HUES48 (cell line): ENCODE data around the gene SPAG9.

Source experiments
- H3K27ac ChIP-seq: one replicate; pipeline ENCODE4 v1.7.0; 2013; ENCODE audit warnings: low read depth, low read length, inconsistent platforms
- H3K27me3 ChIP-seq: 2 replicates; pipeline ENCODE4 v1.6.1; 2013; ENCODE audit warnings: mild to moderate bottlenecking, low read length; ENCODE audit not compliant: control insufficient read depth, insufficient read depth
- H3K36me3 ChIP-seq: 2 replicates; pipeline ENCODE4 v1.6.1; 2013; ENCODE audit warnings: low read length; ENCODE audit not compliant: control insufficient read depth, insufficient read depth
- H3K4me1 ChIP-seq: 2 replicates; pipeline ENCODE4 v1.6.1; 2013; ENCODE audit warnings: mild to moderate bottlenecking, low read length; ENCODE audit not compliant: control insufficient read depth, insufficient read depth
- H3K4me3 ChIP-seq: 2 replicates; pipeline ENCODE4 v1.5.1; 2013; ENCODE audit warnings: mild to moderate bottlenecking, low read depth, low read length
- H3K9ac ChIP-seq: 2 replicates; pipeline ENCODE4 v1.6.1; 2013; ENCODE audit warnings: mild to moderate bottlenecking, low read depth, low read length, moderate library complexity
- H3K9me3 ChIP-seq: 2 replicates; pipeline ENCODE4 v1.6.1; 2013; ENCODE audit warnings: low read length; ENCODE audit not compliant: control insufficient read depth, insufficient read depth

The SPAG9 gene

DNA sequence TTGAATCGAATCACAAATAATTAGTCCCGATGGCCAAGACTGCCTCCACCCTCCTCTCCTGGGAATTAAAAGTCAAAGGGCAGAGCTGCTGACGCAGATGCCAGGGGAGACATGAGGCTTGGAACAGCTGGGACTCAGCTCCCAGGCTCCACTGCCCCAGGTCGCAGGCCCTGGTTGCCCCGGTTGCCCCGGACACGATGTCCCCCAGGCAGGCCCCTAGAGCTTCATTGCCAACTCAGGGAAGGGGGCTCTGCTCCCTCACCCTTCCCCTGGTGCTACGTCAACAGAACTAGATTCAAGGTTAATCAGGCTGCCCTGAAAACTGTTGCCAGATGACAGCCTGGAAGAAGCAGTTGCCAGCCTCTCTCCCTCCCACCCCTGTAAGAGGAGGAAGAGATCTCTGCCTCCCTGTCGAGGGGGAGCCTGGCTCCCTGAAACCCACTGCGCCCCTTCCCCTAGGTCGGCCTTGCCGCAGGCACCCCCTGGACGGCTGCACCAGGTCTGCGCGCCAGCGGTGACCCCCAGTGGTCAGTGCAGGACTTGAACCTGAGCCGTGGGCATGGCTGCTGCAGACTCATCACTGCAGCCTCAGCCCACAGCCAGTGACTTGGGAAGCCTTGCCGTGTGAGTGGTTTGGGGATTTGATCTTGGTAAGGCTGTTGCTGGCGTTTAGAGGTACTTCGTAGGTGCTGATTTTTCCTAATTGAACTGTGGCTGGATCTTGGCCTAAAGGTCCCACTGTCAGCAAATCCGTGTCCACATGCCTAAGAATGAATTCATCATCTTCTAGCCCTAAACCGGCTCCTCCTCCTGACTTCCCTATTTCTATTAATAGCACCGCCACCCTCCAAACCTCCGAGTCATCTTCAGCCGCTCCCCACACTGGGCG, 170.4 kb downstream of the SPAG9 start:
- H3K27ac ChIP-seq: peak overlapping the region; percentile 55
- H3K36me3 ChIP-seq: no peaks in the 10 kb centered on the region
- H3K27me3 ChIP-seq: peaks cover 1% of the 10 kb centered on the region
- H3K9ac ChIP-seq: peak overlapping the region; percentile 41; the same call in 1 of the 2 replicates
- no peaks in the 10 kb centered on the region for H3K9me3 ChIP-seq
- H3K4me1 ChIP-seq: peaks cover 34% of the 10 kb centered on the region
- H3K4me3 ChIP-seq: peak overlapping the region; percentile 17; the same call in 1 of the 2 replicates

DNA sequence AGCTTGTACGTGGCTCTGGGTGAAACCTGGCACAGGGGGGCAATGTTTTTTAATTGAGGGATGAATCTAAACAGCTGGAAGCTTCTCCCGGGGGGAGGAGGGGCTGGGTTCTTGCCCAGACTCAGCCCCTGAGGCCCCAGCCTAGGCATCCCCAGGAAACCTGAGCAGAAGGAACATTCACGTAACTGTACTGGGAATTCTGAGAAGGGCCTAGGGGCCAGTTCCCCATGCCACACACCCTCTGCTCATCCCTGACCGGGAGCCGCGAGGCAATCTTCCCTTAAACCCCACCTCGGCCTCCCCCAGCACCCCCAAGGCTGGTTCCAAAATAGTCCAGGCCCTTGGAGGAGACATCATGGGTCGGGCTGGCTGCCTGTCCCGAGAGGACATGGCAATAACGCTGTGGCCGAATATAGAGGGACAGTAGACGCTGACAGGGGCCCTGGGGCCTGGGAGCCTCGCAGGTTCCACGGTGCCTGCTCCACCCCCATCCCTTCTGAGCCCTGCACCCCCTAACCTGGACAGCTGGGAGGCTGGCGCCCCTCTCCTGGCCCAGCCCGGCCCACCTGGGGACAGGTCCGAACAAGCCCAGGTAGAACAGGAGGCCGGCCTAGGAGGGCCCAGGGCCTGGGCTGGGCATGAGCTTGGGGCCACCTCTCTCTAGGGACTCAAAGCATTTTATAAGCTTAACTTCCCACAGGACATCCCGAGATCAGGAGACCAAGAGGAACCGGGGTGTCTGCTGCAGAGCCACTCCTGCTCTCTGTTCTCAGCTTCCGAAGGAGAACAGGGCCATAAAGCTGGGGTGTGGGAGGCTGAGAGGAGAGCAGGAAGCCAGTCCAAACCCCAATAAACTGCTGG, 171.3 kb downstream of the SPAG9 start:
- Histone ChIP-seq H3K4me3 (no peak overlapping the region), H3K27ac (no peak overlapping the region), H3K9ac (no peak overlapping the region), H3K4me1 (peaks cover 35% of the 10 kb centered on the region), H3K36me3 (no peaks in the 10 kb centered on the region), H3K27me3 (peaks cover 8% of the 10 kb centered on the region), H3K9me3 (no peaks in the 10 kb centered on the region)

DNA sequence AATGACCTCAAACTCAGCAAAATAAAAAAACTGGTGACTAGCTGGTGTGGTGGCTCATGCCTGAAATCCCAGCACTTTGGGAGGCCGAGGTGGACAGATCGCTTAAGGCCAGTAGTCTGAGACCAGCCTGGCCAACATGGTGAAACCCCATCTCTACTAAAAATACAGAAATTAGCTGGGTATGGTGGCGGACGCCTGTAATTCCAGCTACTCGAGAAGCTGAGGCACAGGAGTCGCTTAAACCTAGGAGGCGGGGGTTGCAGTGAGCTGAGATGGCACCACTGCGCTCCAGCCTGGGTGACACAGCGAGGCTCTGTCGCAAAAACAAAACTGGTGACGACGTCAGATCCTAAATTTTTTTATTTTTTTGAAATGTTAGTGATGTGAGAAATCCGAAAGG, 172.0 kb downstream of the SPAG9 start:
- Histone ChIP-seq H3K27me3 (peaks cover 14% of the 10 kb centered on the region), H3K4me3 (no peak overlapping the region), H3K4me1 (peaks cover 35% of the 10 kb centered on the region), H3K36me3 (no peaks in the 10 kb centered on the region), H3K9ac (no peak overlapping the region), H3K9me3 (no peaks in the 10 kb centered on the region), H3K27ac (no peak overlapping the region)

- Histone ChIP-seq H3K27ac (no peak overlapping the region), H3K36me3 (no peaks in the 10 kb centered on the region), H3K27me3 (peaks cover 19% of the 10 kb centered on the region), H3K9ac (no peak overlapping the region), H3K4me3 (no peak overlapping the region), H3K4me1 (peaks cover 33% of the 10 kb centered on the region), H3K9me3 (no peaks in the 10 kb centered on the region)
Observed at GRCh38 chr17:50947782-50948543, 172.7 kb downstream of the SPAG9 start.

GRCh38 chr17:50946891-50947781, 173.5 kb downstream of the SPAG9 start:
- Histone ChIP-seq H3K27ac (no peak overlapping the region), H3K9ac (no peak overlapping the region), H3K27me3 (peaks cover 25% of the 10 kb centered on the region), H3K4me3 (no peak overlapping the region), H3K4me1 (peaks cover 33% of the 10 kb centered on the region), H3K36me3 (no peaks in the 10 kb centered on the region), H3K9me3 (no peaks in the 10 kb centered on the region)

GRCh38 chr17:50946223-50946890, 174.3 kb downstream of the SPAG9 start:
- H3K4me1 ChIP-seq: peaks cover 33% of the 10 kb centered on the region
- peaks cover 27% of the 10 kb centered on the region for H3K27me3 ChIP-seq
- H3K4me3 ChIP-seq: no peak overlapping the region
- H3K9ac ChIP-seq: no peak overlapping the region
- H3K27ac ChIP-seq: no peak overlapping the region
- H3K9me3 ChIP-seq: no peaks in the 10 kb centered on the region
- no peaks in the 10 kb centered on the region for H3K36me3 ChIP-seq

DNA sequence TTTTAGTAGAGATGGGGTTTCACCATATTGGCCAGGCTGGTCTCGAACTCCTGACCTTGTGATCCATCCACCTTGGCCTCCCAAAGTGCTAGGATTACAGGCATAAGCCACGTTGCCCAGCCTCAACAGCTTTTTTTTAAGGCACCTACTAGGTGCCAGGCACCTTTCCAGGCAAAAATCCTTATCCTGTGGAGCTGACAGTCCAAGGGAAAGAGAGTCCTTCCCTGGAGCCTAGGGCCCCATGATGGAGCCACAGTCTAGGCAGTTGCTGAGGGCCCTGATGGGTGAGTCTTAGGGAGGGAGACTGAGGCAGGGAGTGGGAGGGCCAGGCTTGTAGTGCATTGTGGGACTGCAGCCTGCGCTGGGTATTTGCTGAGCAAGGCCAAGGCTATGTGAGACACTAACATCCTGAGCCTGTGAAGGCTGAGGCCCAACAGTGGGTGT, 174.9 kb downstream of the SPAG9 start:
- Histone ChIP-seq H3K9ac (no peak overlapping the region), H3K4me3 (no peak overlapping the region), H3K27me3 (peaks cover 27% of the 10 kb centered on the region), H3K4me1 (peaks cover 31% of the 10 kb centered on the region), H3K27ac (no peak overlapping the region), H3K9me3 (no peaks in the 10 kb centered on the region), H3K36me3 (no peaks in the 10 kb centered on the region)

- Histone ChIP-seq H3K27me3 (peaks cover 27% of the 10 kb centered on the region), H3K9me3 (no peaks in the 10 kb centered on the region), H3K4me1 (peaks cover 24% of the 10 kb centered on the region), H3K9ac (no peak overlapping the region), H3K27ac (no peak overlapping the region), H3K4me3 (peak overlapping the region; percentile 49; the same call in 1 of the 2 replicates), H3K36me3 (no peaks in the 10 kb centered on the region)
Observed at GRCh38 chr17:50944902-50945720, 175.6 kb downstream of the SPAG9 start.
